HFFc6 (cell line): Measurements from ENCODE around the gene ELFN1. TPM values are rescaled to one million over a fixed set of nuclear protein-coding genes. Genes with fewer than 3 reads are reported as not detected.

ENCODE experiments used
- DNase-seq: peaks from one replicate; pipeline ENCODE4 v3.0.0-alpha.2; 2018
- H3K27ac Mint-ChIP-seq: 2 replicates; pipeline ENCODE4 v1.8.0; 2020; ENCODE audit warnings: mild to moderate bottlenecking, mixed read lengths
- H3K27me3 Mint-ChIP-seq: 2 replicates; pipeline ENCODE4 v1.8.0; 2021; ENCODE audit warnings: mild to moderate bottlenecking, moderate library complexity, mixed read lengths; ENCODE audit not compliant: insufficient read depth
- H3K36me3 Mint-ChIP-seq: 2 replicates; pipeline ENCODE4 v1.8.0; 2021; ENCODE audit warnings: low read depth, mixed read lengths
- H3K4me1 Mint-ChIP-seq: 2 replicates; pipeline ENCODE4 v1.8.0; 2020; ENCODE audit warnings: low read depth, mixed read lengths
- H3K4me3 Mint-ChIP-seq: 2 replicates; pipeline ENCODE4 v1.8.0; 2020; ENCODE audit warnings: mild to moderate bottlenecking, moderate library complexity, mixed read lengths
- H3K9me3 Mint-ChIP-seq: 2 replicates; pipeline ENCODE4 v1.8.0; 2020; ENCODE audit warnings: mild to moderate bottlenecking, mixed read lengths
- total RNA-seq, 6 experiments: library from RNA; stranded (reverse); fragmentation: NEBNext Ultra II Directional; extraction: Animal tissue kit (Norgen Biotek cat#: 25700); gene quantifications; 2 replicates in 1 of 6; 3 replicates in 5 of 6; pipeline ENCODE4 v1.2.3, GENCODE V29; 2021
- TF ChIP-seq, protein P1 (sequence below): fragments of 200-600 bp; sonication (generic); IDR thresholded peaks from 2 replicates; pipeline ENCODE4 v1.5.0; 2021; ENCODE audit warnings: antibody characterized with exemption, mild to moderate bottlenecking

Gene ELFN1
- total RNA-seq, 6 experiments from 2014 or later: 1.5 to 4.2 (median 1.6) TPM

DNA sequence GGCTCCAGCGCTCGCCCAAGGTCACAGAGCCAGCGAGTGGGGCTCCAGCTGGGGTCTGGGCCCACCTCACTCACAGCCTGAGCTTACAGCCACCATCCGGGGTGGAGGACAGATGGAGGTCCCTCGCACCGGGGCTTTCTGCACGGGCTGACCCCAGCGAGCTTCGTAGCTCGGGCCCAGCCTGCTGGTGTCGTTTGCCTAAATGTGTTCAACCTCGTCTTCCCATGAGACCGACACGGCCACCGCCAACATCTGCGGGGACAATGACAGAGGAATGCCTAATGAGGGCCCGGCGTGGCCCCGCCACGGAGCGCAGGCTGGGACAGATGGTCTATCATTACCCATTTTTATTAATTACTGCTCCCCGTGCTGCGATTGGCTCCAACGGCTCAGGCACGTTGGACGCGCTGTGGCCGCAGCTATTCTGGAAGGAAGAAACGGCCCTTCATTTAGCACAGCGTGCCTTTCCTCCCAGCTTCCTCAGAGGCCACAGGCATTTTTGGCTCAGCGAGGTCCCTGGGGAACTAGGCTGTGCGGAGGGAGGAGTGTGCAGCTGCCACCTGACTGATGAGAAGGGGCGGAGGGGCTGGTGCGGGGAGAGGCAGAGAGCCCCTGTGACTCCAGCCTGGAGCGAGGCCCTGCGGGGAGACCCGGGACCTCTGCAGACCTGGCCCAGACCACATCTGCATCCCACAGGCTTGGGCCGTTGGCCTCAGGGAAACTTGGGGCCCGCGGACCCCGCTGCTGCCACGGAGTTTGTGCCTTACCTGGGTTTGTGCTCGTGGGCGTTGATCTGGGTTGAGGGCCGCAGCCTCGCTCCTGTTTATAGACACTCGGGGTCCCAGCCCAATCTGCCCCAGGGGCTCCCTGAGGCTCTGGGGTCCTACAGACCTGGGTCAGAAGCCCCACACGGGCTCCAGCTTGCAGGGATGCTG is 22.9 kb upstream of the ELFN1 start:
- Mint-ChIP-seq H3K9me3 (no peaks in the 10 kb centered on the region), H3K4me1 (no peaks in the 10 kb centered on the region), H3K4me3 (no peak overlapping the region), H3K36me3 (no peaks in the 10 kb centered on the region), H3K27ac (no peak overlapping the region), H3K27me3 (peaks cover 34% of the 10 kb centered on the region)
- DNase-seq: no peak
- TF ChIP-seq, protein P1, sequence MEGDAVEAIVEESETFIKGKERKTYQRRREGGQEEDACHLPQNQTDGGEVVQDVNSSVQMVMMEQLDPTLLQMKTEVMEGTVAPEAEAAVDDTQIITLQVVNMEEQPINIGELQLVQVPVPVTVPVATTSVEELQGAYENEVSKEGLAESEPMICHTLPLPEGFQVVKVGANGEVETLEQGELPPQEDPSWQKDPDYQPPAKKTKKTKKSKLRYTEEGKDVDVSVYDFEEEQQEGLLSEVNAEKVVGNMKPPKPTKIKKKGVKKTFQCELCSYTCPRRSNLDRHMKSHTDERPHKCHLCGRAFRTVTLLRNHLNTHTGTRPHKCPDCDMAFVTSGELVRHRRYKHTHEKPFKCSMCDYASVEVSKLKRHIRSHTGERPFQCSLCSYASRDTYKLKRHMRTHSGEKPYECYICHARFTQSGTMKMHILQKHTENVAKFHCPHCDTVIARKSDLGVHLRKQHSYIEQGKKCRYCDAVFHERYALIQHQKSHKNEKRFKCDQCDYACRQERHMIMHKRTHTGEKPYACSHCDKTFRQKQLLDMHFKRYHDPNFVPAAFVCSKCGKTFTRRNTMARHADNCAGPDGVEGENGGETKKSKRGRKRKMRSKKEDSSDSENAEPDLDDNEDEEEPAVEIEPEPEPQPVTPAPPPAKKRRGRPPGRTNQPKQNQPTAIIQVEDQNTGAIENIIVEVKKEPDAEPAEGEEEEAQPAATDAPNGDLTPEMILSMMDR: no peak

DNA sequence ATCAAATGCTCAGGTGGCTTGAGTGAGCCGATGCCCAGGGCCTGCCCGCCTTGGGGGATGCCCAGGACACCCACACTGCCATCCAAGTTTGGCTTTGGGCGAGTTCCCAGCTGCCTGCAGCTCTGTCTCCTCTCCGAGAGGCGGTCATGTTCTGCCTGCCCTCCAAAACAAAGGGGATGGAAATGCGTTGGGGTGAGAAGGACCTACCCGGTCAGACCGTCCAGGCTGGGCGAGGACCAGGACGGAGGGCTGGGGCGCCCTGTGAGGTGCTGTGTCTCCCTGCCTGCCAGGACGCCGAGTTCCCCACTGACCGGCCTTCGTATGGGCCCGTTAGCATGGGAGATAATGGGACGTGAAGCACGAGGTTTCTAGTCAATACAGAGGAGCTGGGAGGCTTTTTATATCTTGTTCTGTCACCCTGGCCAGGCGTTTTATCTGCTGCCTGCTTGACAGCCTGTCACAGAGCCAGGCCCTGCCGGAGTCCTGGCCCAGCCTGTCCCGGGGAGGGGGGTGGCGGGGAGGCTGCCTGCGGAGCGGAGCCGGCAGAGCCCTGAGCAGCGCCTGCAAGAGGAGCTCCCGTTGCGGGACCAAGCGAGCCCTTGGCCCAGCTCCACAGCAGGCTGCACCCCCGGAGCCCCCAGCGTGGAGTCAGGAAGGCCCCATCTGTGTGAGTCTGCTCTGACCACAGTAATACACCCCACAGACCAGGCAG is 22.0 kb upstream of the ELFN1 start:
- no peak overlapping the region for H3K4me3 Mint-ChIP-seq
- no peaks in the 10 kb centered on the region for H3K9me3 Mint-ChIP-seq
- TF ChIP-seq, protein P1: no peak
- no peak overlapping the region for H3K27ac Mint-ChIP-seq
- H3K4me1 Mint-ChIP-seq: no peaks in the 10 kb centered on the region
- no peak for DNase-seq
- peaks cover 36% of the 10 kb centered on the region for H3K27me3 Mint-ChIP-seq
- no peaks in the 10 kb centered on the region for H3K36me3 Mint-ChIP-seq

DNA sequence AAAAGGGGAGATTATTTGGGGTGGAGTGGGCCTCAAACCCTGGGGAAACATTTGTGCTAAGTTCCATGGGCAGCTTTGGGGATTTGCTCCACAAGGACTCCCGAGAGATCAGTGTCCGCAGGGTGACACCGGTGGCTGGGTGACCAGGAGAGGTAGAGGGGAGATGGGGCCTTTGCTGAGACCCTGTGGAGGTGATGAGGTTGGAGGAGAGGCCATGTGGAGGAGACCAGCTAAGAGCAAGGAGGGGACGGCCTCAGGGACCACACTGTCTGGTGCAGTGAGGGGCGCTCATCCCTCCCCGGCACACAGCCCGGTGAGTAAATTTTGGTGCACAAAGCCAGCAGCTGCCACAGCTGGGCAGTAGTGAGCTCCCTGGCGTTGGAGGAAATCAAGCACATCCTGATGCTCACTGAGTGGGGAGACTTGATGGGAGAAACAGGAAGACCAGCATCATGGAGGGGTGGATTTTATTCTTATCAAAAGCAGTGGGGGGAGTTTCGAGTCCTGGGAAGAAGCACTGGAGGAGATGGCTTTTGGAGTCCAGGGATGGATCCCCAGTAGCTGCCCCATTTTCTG is 20.2 kb upstream of the ELFN1 start:
- DNase-seq: no peak
- TF ChIP-seq, protein P1: no peak
- H3K27me3 Mint-ChIP-seq: peaks cover 39% of the 10 kb centered on the region
- H3K36me3 Mint-ChIP-seq: no peaks in the 10 kb centered on the region
- H3K4me3 Mint-ChIP-seq: no peak overlapping the region
- H3K9me3 Mint-ChIP-seq: no peaks in the 10 kb centered on the region
- no peak overlapping the region for H3K27ac Mint-ChIP-seq
- H3K4me1 Mint-ChIP-seq: no peaks in the 10 kb centered on the region

DNA sequence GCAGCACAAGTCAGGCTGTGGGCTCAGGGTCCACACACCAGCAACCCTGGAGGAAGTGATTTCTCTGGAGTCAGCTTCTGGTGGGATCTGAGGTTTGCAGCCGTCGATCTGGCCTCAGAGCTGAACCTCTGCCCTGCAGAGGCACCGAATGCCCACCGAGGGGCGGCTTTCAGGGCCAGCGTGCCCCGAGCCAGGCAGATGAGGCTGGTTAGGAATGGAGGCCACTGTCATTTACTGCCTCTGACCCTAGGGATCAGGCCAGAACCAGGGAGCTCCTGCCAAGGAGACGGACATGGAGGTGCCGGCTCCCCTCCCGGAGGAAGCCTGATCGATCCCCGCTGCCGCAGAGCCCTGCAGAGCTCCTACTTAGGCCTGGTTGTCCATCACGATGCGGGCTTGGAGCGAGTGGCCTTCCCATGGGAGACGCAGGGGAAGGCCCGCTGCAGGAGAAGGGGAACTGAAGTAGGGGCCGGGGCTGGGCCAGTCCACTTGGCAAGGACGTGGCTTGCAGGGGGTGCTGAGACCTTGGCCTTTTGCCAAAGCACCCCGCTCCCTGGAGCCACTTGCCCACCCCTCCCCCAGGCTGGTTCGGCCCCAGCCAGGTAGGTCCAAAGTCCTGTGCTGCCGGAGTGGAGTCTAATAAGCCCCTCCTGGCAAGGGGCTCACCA is 19.6 kb upstream of the ELFN1 start:
- TF ChIP-seq, protein P1: no peak
- no peak for DNase-seq
- Mint-ChIP-seq H3K4me1 (no peaks in the 10 kb centered on the region), H3K27me3 (peaks cover 39% of the 10 kb centered on the region), H3K4me3 (no peak overlapping the region), H3K36me3 (no peaks in the 10 kb centered on the region), H3K9me3 (no peaks in the 10 kb centered on the region), H3K27ac (no peak overlapping the region)

DNA sequence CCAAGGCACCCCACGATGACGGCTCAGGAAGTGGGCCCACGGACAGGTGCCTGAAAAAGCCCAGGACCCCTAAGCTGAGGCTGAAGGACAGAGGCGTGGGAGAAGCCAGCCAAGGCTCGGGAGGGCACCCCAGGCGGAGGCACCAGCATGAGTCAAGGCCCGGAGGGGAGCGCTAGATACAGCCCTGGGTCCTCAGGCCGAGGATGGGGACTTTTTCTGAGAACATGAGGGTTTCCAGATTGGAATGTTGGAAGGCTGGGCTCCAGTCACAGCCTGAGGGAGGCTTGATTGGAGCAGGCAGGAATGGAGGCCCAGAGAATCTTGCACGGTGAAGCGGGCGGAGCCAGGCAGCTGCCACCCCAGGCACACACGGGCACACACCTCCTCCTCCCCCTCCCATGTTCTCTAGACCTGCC is 19.0 kb upstream of the ELFN1 start:
- H3K27me3 Mint-ChIP-seq: peaks cover 44% of the 10 kb centered on the region
- no peak for DNase-seq
- H3K27ac Mint-ChIP-seq: no peak overlapping the region

More for the DNA sequence above, 19.0 kb upstream of the ELFN1 start:
- Mint-ChIP-seq H3K4me3 (no peak overlapping the region), H3K9me3 (no peaks in the 10 kb centered on the region), H3K36me3 (no peaks in the 10 kb centered on the region), H3K4me1 (no peaks in the 10 kb centered on the region)
- TF ChIP-seq, protein P1: no peak
